Mucosa of descending colon (tissue), 3 donors: ENCODE results near the gene GLI3. TPM values are rescaled to one million over a fixed set of nuclear protein-coding genes. Genes with fewer than 3 reads are reported as not detected.

ENCODE experiments used
- ATAC-seq: fragments of 200-7000 bp; cut with Tn5 transposase; one replicate; pipeline ENCODE4 v1.9.1; 2020; ENCODE audit warnings: mild to moderate bottlenecking, moderate library complexity
- DNase-seq, 3 donors: peaks; one replicate each; pipeline ENCODE4 v3.0.0-alpha.2; 2020
- H3K36me3 ChIP-seq: fragments of 200-600 bp; one replicate; pipeline ENCODE4 v1.8.0; 2021; ENCODE audit warnings: low read depth, mild to moderate bottlenecking
- H3K4me1 ChIP-seq: fragments of 200-600 bp; one replicate; pipeline ENCODE4 v1.8.0; 2021; ENCODE audit warnings: low read depth, mild to moderate bottlenecking
- H3K4me3 ChIP-seq: fragments of 200-600 bp; one replicate; pipeline ENCODE4 v1.8.0; 2021; ENCODE audit warnings: mild to moderate bottlenecking
- H3K9me3 ChIP-seq: fragments of 200-600 bp; one replicate; pipeline ENCODE4 v1.8.0; 2021; ENCODE audit warnings: mild to moderate bottlenecking
- intact Hi-C, 2 donors: fragments of 100-400 bp; cut with DNase I in 1 of 2; cut with micrococcal nuclease in 1 of 2; formaldehyde crosslinking; loops; one replicate each; pipeline versions ENCODE4 v1.11.0 to v1.11.1; 2022; cut with DNase I, micrococcal nuclease
- total RNA-seq, 3 donors: library from RNA; stranded (reverse); fragmentation: NEBNext Ultra II Directional in 2 of 3; extraction: Animal tissue kit (Norgen Biotek cat#: 25700) in 2 of 3; gene quantifications; one replicate each; pipeline versions ENCODE4 v1.2.1 to v1.2.4, GENCODE V29; 2021 to 2023
- TF ChIP-seq, protein P1 (sequence below): fragments of 200-600 bp; IDR thresholded peaks from one replicate; pipeline ENCODE4 v1.8.0; 2022; ENCODE audit warnings: antibody characterized with exemption, mild to moderate bottlenecking
- donor health status: DM: no; HTN: no; CAD: no; lungs with moderate emphysema.
- donor health status: DM: no; HTN: no; CAD: no.
- donor health status: DM: no; HTN: yes; CAD: no.

The GLI3 gene
- total RNA-seq, 3 donors from 2014 or later: 3.0 to 56.3 (median 8.8) TPM

DNA sequence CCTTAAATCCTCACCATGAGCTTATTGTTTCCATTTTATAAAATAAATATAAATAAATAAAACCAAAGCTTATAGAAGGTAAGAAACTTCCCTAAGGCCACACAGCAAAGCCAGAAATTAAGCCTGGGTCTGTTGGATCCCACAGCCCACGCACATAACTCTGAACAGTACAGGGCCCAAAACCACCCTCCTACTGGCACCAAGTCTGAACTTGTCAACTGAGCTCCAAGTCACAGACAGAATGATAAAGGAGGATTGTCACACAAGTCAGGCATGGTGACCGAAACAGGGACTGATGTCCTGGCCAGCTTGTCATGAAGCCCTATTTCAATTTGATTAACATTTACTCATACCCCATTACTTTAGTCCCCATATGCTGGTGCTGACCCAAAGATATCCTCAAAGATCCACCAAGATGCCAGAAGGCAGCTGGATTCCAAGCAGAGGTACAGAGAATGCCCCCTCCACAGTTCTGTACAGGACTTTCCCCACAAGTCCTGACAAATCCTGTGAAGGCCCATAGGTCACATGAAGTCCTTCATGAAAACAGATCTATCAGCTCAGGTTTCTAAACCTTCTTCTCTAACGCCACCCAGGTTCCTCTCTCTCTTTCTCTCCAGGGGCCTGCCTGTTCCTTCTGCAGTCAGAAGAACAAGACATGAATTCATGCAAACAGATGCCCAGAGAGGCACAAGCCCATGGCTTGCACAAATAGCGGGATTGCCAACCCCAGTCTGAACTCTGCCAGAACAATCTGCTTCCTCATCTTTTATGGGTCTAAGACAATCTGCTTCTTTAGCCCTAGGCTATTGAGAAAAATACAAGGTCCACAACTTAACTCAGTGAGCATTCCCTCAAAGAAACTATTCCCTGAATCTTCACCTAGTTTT is 60.9 kb downstream of the GLI3 start:
- TF ChIP-seq, protein P1, sequence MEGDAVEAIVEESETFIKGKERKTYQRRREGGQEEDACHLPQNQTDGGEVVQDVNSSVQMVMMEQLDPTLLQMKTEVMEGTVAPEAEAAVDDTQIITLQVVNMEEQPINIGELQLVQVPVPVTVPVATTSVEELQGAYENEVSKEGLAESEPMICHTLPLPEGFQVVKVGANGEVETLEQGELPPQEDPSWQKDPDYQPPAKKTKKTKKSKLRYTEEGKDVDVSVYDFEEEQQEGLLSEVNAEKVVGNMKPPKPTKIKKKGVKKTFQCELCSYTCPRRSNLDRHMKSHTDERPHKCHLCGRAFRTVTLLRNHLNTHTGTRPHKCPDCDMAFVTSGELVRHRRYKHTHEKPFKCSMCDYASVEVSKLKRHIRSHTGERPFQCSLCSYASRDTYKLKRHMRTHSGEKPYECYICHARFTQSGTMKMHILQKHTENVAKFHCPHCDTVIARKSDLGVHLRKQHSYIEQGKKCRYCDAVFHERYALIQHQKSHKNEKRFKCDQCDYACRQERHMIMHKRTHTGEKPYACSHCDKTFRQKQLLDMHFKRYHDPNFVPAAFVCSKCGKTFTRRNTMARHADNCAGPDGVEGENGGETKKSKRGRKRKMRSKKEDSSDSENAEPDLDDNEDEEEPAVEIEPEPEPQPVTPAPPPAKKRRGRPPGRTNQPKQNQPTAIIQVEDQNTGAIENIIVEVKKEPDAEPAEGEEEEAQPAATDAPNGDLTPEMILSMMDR: no peak
- H3K9me3 ChIP-seq: no peaks in the 10 kb centered on the region
- no peaks in the 10 kb centered on the region for H3K4me1 ChIP-seq
- H3K36me3 ChIP-seq: no peaks in the 10 kb centered on the region
- no peak overlapping the region for H3K4me3 ChIP-seq
- intact Hi-C loops: no loop called here
- DNase-seq: no peak
- ATAC-seq: no peak

DNA sequence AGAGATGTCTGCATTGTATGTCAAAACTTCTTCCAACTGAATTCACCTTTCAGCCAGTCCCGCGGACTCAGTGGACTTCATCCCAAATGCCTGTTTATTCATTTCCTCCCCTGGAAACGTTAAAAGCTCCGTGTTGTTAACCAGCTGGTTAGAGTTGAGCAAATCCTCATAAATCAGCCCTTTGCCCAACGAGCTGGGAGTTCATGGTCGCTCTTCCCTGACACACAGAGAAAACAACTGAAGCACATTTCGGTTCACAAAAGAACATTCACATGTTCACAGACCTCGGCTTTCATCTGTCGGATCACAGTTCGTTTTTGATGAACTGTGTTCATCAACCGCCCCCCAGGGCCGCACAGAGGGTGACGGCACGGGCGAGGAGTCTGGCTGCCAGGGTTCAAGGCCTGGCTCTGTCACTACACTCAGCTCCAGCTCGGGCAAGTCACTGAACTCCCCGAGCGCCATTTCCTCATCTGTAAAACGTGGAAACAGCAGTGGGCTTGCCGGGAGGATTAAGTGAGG is 62.6 kb downstream of the GLI3 start:
- Histone ChIP-seq H3K9me3 (no peaks in the 10 kb centered on the region), H3K4me3 (no peak overlapping the region), H3K4me1 (no peaks in the 10 kb centered on the region), H3K36me3 (no peaks in the 10 kb centered on the region)
- peak; percentile 26 for ATAC-seq
- DNase-seq: peak in 1 of 3 donors; percentile 4
- intact Hi-C loops: no loop called here
- TF ChIP-seq, protein P1: no peak

DNA sequence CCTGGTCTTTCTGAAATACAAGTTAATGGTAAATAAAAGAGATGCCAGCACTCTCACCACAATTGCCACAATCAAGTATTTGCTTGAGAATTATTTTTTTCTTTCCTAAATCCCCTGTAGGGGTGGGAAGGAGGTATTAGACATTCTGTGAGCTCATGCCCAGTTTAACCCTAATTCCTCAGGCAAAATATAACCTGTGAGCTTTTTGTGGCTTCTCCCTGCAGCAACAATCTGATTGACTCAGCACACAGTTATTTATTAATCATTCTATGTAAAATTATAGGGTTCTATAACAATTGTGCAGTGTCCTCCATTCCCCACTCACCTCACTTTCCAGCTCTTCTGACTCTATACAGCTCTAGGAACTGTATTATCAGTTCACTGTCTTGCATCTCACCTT is 66.3 kb downstream of the GLI3 start:
- H3K9me3 ChIP-seq: no peaks in the 10 kb centered on the region
- peaks cover 7% of the 10 kb centered on the region for H3K4me1 ChIP-seq
- H3K4me3 ChIP-seq: no peak overlapping the region
- DNase-seq (no peak), ATAC-seq (no peak)
- intact Hi-C loops: no loop called here
- H3K36me3 ChIP-seq: no peaks in the 10 kb centered on the region
- TF ChIP-seq, protein P1: no peak

DNA sequence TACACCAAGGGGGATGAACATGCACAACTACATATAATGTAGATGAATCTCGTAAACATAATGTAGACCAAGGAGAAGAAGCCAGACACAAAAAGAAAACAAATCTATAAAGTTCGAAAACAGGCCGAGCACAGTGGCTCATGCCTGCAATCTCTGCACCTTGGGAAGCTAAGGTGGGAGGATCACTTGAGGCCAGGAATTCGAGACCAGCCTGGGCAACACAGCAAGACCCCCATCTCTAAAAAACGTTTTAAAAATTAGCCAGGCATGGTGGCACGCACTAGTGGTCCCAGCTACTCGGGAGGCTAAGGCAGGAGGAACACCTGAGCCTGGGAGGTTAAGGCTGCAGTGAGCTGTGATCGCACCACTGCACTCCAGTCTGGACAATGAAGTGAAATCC is 68.5 kb downstream of the GLI3 start:
- Histone ChIP-seq H3K4me1 (peaks cover 7% of the 10 kb centered on the region), H3K36me3 (no peaks in the 10 kb centered on the region), H3K4me3 (no peak overlapping the region), H3K9me3 (no peaks in the 10 kb centered on the region)
- DNase-seq: no peak
- intact Hi-C loops: no loop called here
- no peak for ATAC-seq
- TF ChIP-seq, protein P1: no peak

DNA sequence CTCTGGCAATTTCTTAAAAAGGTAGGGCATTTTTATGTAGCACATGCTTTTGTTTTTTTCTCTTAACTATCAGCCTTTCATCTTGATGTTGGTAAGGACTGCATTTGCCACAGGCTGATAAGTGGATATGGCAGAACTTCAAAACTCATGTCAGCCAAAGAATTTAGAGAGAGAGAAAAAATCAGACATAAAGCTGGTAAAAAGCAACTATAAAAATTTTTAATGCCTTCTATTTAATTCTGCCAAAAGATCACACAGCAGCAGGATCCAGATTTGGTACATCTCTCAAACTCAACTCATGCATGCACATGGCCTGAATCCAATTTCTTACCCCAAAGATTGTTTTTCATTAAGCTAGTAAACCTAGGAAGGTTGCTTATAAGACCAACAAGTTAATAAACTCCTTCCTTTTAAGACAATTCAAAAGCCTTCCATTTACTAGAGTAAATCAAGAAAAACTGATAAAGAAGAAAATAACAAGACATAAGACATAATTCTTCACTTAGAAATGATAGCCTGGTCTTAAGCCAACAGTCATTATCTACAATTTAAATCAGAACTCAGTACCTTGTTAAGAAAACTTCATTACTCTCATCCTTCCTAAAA is 69.3 kb downstream of the GLI3 start:
- Histone ChIP-seq H3K4me3 (no peak overlapping the region), H3K36me3 (no peaks in the 10 kb centered on the region), H3K4me1 (peaks cover 7% of the 10 kb centered on the region), H3K9me3 (no peaks in the 10 kb centered on the region)
- intact Hi-C loops: no loop called here
- ATAC-seq (no peak), DNase-seq (no peak)
- TF ChIP-seq, protein P1: no peak
